HepG2 (cell line): ENCODE data around the gene SLC35F6. TPM values are rescaled to one million over a fixed set of nuclear protein-coding genes. Genes with fewer than 3 reads are reported as not detected.

Experiments used
- CHD2 ChIP-seq: IDR thresholded peaks from 2 replicates; pipeline ENCODE4 v1.6.1; 2011; ENCODE audit warnings: low read depth, low read length, improper control_type of control experiment
- DMAP1 ChIP-seq: IDR thresholded peaks from 2 replicates; pipeline ENCODE4 v1.6.1; 2016
- GATAD2A ChIP-seq: IDR thresholded peaks from 2 replicates; pipeline ENCODE4 v1.6.1; 2016
- HMGA1 ChIP-seq: sonication (generic); formaldehyde crosslinking; conservative IDR thresholded peaks from 2 replicates; pipeline ENCODE4 v1.4.0; 2020; ENCODE audit warnings: missing genetic modification reagents
- KMT2A ChIP-seq: sonication (generic); formaldehyde crosslinking; IDR thresholded peaks from 2 replicates; pipeline ENCODE4 v1.4.0; 2020; ENCODE audit warnings: missing genetic modification reagents
- RXRB ChIP-seq: IDR thresholded peaks from 2 replicates; pipeline ENCODE4 v1.6.1; 2016; ENCODE audit warnings: borderline replicate concordance, missing genetic modification reagents, missing compliant biosample characterization
- SALL1 ChIP-seq: sonication (generic); formaldehyde crosslinking; IDR thresholded peaks from 2 replicates; pipeline ENCODE4 v1.8.0; 2022; ENCODE audit warnings: mild to moderate bottlenecking, missing genetic modification reagents
- SPEN ChIP-seq: sonication (generic); formaldehyde crosslinking; IDR thresholded peaks from 2 replicates; pipeline ENCODE4 v1.5.1; 2020; ENCODE audit warnings: low read depth, mild to moderate bottlenecking, missing genetic modification reagents
- TBX2 ChIP-seq: sonication (generic); formaldehyde crosslinking; IDR thresholded peaks from 2 replicates; pipeline ENCODE4 v1.5.0; 2020; ENCODE audit warnings: missing genetic modification reagents, mild to moderate bottlenecking, borderline replicate concordance
- ZBTB40 ChIP-seq, 2 experiments: fragments of 450-650 bp in 1 of 2; sonication (generic) in 1 of 2; formaldehyde crosslinking in 1 of 2; IDR thresholded peaks; 2 replicates each; pipeline versions ENCODE4 v1.6.1 to v1.8.0; 2016 to 2022; ENCODE audit warnings: antibody characterized with exemption in 1 of 2, mild to moderate bottlenecking in 1 of 2, missing genetic modification reagents in 1 of 2
- ZC3H4 ChIP-seq: sonication (generic); formaldehyde crosslinking; IDR thresholded peaks from 2 replicates; pipeline ENCODE4 v1.4.0; 2020; ENCODE audit warnings: missing genetic modification reagents, borderline replicate concordance
- ZFP37 ChIP-seq: sonication (generic); formaldehyde crosslinking; IDR thresholded peaks from 2 replicates; pipeline ENCODE4 v1.4.0; 2020; ENCODE audit warnings: missing genetic modification reagents, borderline replicate concordance
- ZNF317 ChIP-seq: sonication (generic); formaldehyde crosslinking; IDR thresholded peaks from 2 replicates; pipeline ENCODE4 v1.5.0; 2020; ENCODE audit warnings: mild to moderate bottlenecking, missing genetic modification reagents
- ZNF331 ChIP-seq: sonication (generic); formaldehyde crosslinking; IDR thresholded peaks from 2 replicates; pipeline ENCODE4 v1.4.0; 2020; ENCODE audit warnings: missing genetic modification reagents
- ZNF451 ChIP-seq: sonication (generic); formaldehyde crosslinking; IDR thresholded peaks from 2 replicates; pipeline ENCODE4 v1.5.0; 2020; ENCODE audit warnings: mild to moderate bottlenecking, missing genetic modification reagents
- ZNF496 ChIP-seq: sonication (generic); formaldehyde crosslinking; IDR thresholded peaks from 2 replicates; pipeline ENCODE4 v1.8.1; 2023; ENCODE audit warnings: mild to moderate bottlenecking, moderate library complexity, missing genetic modification reagents; ENCODE audit not compliant: insufficient replicate concordance
- ZNF609 ChIP-seq: sonication (generic); formaldehyde crosslinking; IDR thresholded peaks from 2 replicates; pipeline ENCODE4 v1.4.0; 2020; ENCODE audit warnings: mild to moderate bottlenecking, missing genetic modification reagents, borderline replicate concordance
- polyA plus RNA-seq, 8 experiments: library from polyadenylated mRNA; depleted of rRNA in 3 of 8; stranded (reverse) in 7 of 8; unstranded in 1 of 8; fragments of >200 nt; fragmentation: Illumina TruSeq in 4 of 8; extraction: Trizol in 4 of 8; gene quantifications; 2 replicates each; pipeline versions ENCODE4 v1.2.1 to v1.2.3, GENCODE V29; 2011 to 2016; ENCODE audit warnings: low read depth in 4 of 8, missing spikeins in 1 of 8, mixed read lengths in 1 of 8; ENCODE audit not compliant: insufficient read depth in 1 of 8
- total RNA-seq, 5 experiments: library from RNA; depleted of rRNA; stranded (reverse); fragments of >200 nt; fragmentation: Illumina TruSeq; extraction: Trizol; gene quantifications; 2 replicates each; pipeline ENCODE4 v1.2.3, GENCODE V29; 2016; ENCODE audit warnings: low read depth in 1 of 5

Gene SLC35F6
- total and polyA plus RNA-seq, 2 of the 13 experiments (the other 11 are each of a cell fraction or from before 2014, with no cell fraction given) = 15.2 to 21.2 TPM

GRCh38 chr2:26784570-26785234 is 20.6 kb downstream of the SLC35F6 start (continued):
- TF ChIP-seq ZNF609 (CRISPR knock-in tag) (no peak), ZFP37 (CRISPR knock-in tag) (0 out of 2 replicates have a peak, but pooled peaks have one; percentile 70), DMAP1 (no peak), CHD2 (no peak), ZNF317 (CRISPR knock-in tag) (no peak), ZNF496 (CRISPR knock-in tag) (no peak), ZNF331 (CRISPR knock-in tag) (no peak), ZC3H4 (no peak), ZNF451 (CRISPR knock-in tag) (no peak), TBX2 (no peak), SALL1 (CRISPR knock-in tag) (0 out of 2 replicates have a peak, but pooled peaks have one; percentile 19), GATAD2A (no peak), SPEN (no peak), RXRB (CRISPR knock-in tag) (no peak), KMT2A (CRISPR knock-in tag) (0 out of 2 replicates have a peak, but pooled peaks have one; percentile 27), ZBTB40 (IDR thresholded peaks at IDR 0.05) (no peak), ZBTB40 (CRISPR knock-in tag; IDR thresholded peaks at IDR 0.05) (no peak), HMGA1 (no peak)
